ENCODE results near the gene VHLL.

Gene VHLL

GRCh38 chr1:156283521-156283920 lies 15.6 kb downstream of the VHLL start:
- no peak for DNase-seq (ENCODE audit: low spot score)
- in situ Hi-C loops (cut with MboI; ENCODE audit: low pct_unique_long_range_greater_than_20kb, low sequenced_read_pairs, unreplicated experiment): no loop called here
- TF ChIP-seq CTCF (IDR thresholded peaks at IDR 0.05; ENCODE audit: extremely low read depth, insufficient read depth, missing control alignments): no peak

- in situ Hi-C loops (cut with MboI; ENCODE audit: low pct_unique_long_range_greater_than_20kb, low sequenced_read_pairs, unreplicated experiment): no loop called here
Measured at GRCh38 chr1:156282479-156283222, 16.5 kb downstream of the VHLL start, which contains the start of gene SMG5. TSS of gene SMG5 (minus strand) at chr1:156282825. CDS start at chr1:156282680, 145 bp downstream.

GRCh38 chr1:156281693-156282478 lies 17.2 kb downstream of the VHLL start:
- in situ Hi-C loops (cut with MboI; ENCODE audit: low pct_unique_long_range_greater_than_20kb, low sequenced_read_pairs, unreplicated experiment): no loop called here
- DNase-seq (ENCODE audit: low spot score): no peak
- no peak for TF ChIP-seq CTCF (IDR thresholded peaks at IDR 0.05; ENCODE audit: extremely low read depth, insufficient read depth, missing control alignments)

More at GRCh38 chr1:156282479-156283222, 16.5 kb downstream of the VHLL start, which contains the start of gene SMG5:
- DNase-seq (ENCODE audit: low spot score): peak; percentile 96
- no peak for TF ChIP-seq CTCF (IDR thresholded peaks at IDR 0.05; ENCODE audit: extremely low read depth, insufficient read depth, missing control alignments)

- in situ Hi-C loops (cut with MboI; ENCODE audit: low pct_unique_long_range_greater_than_20kb, low sequenced_read_pairs, unreplicated experiment): no loop called here
- peak; percentile 68 for DNase-seq (ENCODE audit: low spot score)
- peak; percentile 16 for TF ChIP-seq CTCF (IDR thresholded peaks at IDR 0.05; ENCODE audit: extremely low read depth, insufficient read depth, missing control alignments)
Measured at GRCh38 chr1:156281281-156281680, 17.8 kb downstream of the VHLL start.

GRCh38 chr1:156279837-156280236 lies 19.3 kb downstream of the VHLL start:
- no peak for DNase-seq (ENCODE audit: low spot score)
- TF ChIP-seq CTCF (IDR thresholded peaks at IDR 0.05; ENCODE audit: extremely low read depth, insufficient read depth, missing control alignments): no peak
- in situ Hi-C loops (cut with MboI; ENCODE audit: low pct_unique_long_range_greater_than_20kb, low sequenced_read_pairs, unreplicated experiment): no loop called here

- no peak for TF ChIP-seq CTCF (IDR thresholded peaks at IDR 0.05; ENCODE audit: extremely low read depth, insufficient read depth, missing control alignments)
- in situ Hi-C loops (cut with MboI; ENCODE audit: low pct_unique_long_range_greater_than_20kb, low sequenced_read_pairs, unreplicated experiment): no loop called here
- DNase-seq (ENCODE audit: low spot score): no peak
Measured at GRCh38 chr1:156276966-156277381, 22.1 kb downstream of the VHLL start.
